ENCODE data around the gene CLIP3. TPM values are rescaled to one million over a fixed set of nuclear protein-coding genes. Genes with fewer than 3 reads are reported as not detected.

The CLIP3 gene
- total RNA-seq, 1 experiment from 2014 or later: 4.2 TPM

- Histone ChIP-seq H3K36me3 (ENCODE audit: low read depth) (no peaks in the 10 kb centered on the region), H2AFZ (no peak overlapping the region), H3K9me2 (ENCODE audit: insufficient read depth) (no peaks in the 10 kb centered on the region), H3K79me2 (ENCODE audit: low read depth) (no peaks in the 10 kb centered on the region), H3K4me2 (peak overlapping the region; percentile 74), H3K27ac (no peak overlapping the region), H3K4me1 (replicated peaks; ENCODE audit: insufficient read depth) (no peaks in the 10 kb centered on the region), H3K9me3 (ENCODE audit: insufficient read depth, low read depth) (no peaks in the 10 kb centered on the region; the same call in 1 of the 2 replicates), H3K4me3 (peak overlapping the region; percentile 46; the same call in 1 of the 2 replicates), H3K27me3 (ENCODE audit: insufficient read depth, low read depth) (peaks cover 63% of the 10 kb centered on the region), H3F3A (ENCODE audit: insufficient read depth, low read depth) (no peaks in the 10 kb centered on the region), H4K20me1 (ENCODE audit: insufficient read depth) (no peaks in the 10 kb centered on the region)
- no TSS peak for BruUV-seq (replicated peaks)
- intact Hi-C loops (cut with micrococcal nuclease; ENCODE audit: unreplicated experiment): no loop called here
- POLR2A ChIA-PET (ENCODE audit: unreplicated experiment): no interaction called here
- CTCF ChIA-PET: interaction anchor here (0.7 kb wide), 1 partner anchor 1355 kb away, joined by 10 read pairs; no protein-coding TSS in a partner anchor
- DNase-seq: no peak
- TF ChIP-seq, protein P1, sequence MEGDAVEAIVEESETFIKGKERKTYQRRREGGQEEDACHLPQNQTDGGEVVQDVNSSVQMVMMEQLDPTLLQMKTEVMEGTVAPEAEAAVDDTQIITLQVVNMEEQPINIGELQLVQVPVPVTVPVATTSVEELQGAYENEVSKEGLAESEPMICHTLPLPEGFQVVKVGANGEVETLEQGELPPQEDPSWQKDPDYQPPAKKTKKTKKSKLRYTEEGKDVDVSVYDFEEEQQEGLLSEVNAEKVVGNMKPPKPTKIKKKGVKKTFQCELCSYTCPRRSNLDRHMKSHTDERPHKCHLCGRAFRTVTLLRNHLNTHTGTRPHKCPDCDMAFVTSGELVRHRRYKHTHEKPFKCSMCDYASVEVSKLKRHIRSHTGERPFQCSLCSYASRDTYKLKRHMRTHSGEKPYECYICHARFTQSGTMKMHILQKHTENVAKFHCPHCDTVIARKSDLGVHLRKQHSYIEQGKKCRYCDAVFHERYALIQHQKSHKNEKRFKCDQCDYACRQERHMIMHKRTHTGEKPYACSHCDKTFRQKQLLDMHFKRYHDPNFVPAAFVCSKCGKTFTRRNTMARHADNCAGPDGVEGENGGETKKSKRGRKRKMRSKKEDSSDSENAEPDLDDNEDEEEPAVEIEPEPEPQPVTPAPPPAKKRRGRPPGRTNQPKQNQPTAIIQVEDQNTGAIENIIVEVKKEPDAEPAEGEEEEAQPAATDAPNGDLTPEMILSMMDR (conservative IDR thresholded peaks at IDR 0.05): no peak
- no peak for TF ChIP-seq EZH2 (IDR thresholded peaks at IDR 0.05; ENCODE audit: low read depth)
These were observed 45.1 kb downstream of the CLIP3 start for GRCh38 chr19:35987571-35987896.

GRCh38 chr19:35986664-35987570, 45.8 kb downstream of the CLIP3 start:
- Histone ChIP-seq H3K27ac (no peak overlapping the region), H3K4me2 (peak overlapping the region; percentile 74), H3K4me3 (peak overlapping the region; percentile 46; the same call in 1 of the 2 replicates), H2AFZ (no peak overlapping the region), H3K4me1 (replicated peaks; ENCODE audit: insufficient read depth) (no peaks in the 10 kb centered on the region), H3F3A (ENCODE audit: insufficient read depth, low read depth) (no peaks in the 10 kb centered on the region), H3K9me3 (ENCODE audit: insufficient read depth, low read depth) (no peaks in the 10 kb centered on the region; the same call in 1 of the 2 replicates), H3K79me2 (ENCODE audit: low read depth) (no peaks in the 10 kb centered on the region), H4K20me1 (ENCODE audit: insufficient read depth) (no peaks in the 10 kb centered on the region), H3K9me2 (ENCODE audit: insufficient read depth) (no peaks in the 10 kb centered on the region), H3K36me3 (ENCODE audit: low read depth) (no peaks in the 10 kb centered on the region), H3K27me3 (ENCODE audit: insufficient read depth, low read depth) (peaks cover 69% of the 10 kb centered on the region)
- TF ChIP-seq, protein P1 (conservative IDR thresholded peaks at IDR 0.05): no peak
- no peak for TF ChIP-seq EZH2 (IDR thresholded peaks at IDR 0.05; ENCODE audit: low read depth)
- intact Hi-C loops (cut with micrococcal nuclease; ENCODE audit: unreplicated experiment): no loop called here
- no peak for DNase-seq
- ChIA-PET CTCF (interaction anchor here (0.7 kb wide), 1 partner anchor 1356 kb away, joined by 10 read pairs; no protein-coding TSS in a partner anchor), POLR2A (ENCODE audit: unreplicated experiment) (no interaction called here)
- BruUV-seq (replicated peaks): no TSS peak

GRCh38 chr19:35986111-35986510, 46.6 kb downstream of the CLIP3 start:
- Histone ChIP-seq H3K27ac (no peak overlapping the region), H3K4me3 (no peak overlapping the region), H3K4me2 (no peak overlapping the region), H3K79me2 (ENCODE audit: low read depth) (no peaks in the 10 kb centered on the region), H3F3A (ENCODE audit: insufficient read depth, low read depth) (no peaks in the 10 kb centered on the region), H4K20me1 (ENCODE audit: insufficient read depth) (no peaks in the 10 kb centered on the region), H3K9me3 (ENCODE audit: insufficient read depth, low read depth) (no peaks in the 10 kb centered on the region; the same call in 1 of the 2 replicates), H3K36me3 (ENCODE audit: low read depth) (no peaks in the 10 kb centered on the region), H3K9me2 (ENCODE audit: insufficient read depth) (no peaks in the 10 kb centered on the region), H2AFZ (no peak overlapping the region), H3K27me3 (ENCODE audit: insufficient read depth, low read depth) (peaks cover 77% of the 10 kb centered on the region), H3K4me1 (replicated peaks; ENCODE audit: insufficient read depth) (no peaks in the 10 kb centered on the region)
- TF ChIP-seq, protein P1 (conservative IDR thresholded peaks at IDR 0.05): no peak
- no peak for TF ChIP-seq EZH2 (IDR thresholded peaks at IDR 0.05; ENCODE audit: low read depth)
- CTCF ChIA-PET: no interaction called here
- POLR2A ChIA-PET (ENCODE audit: unreplicated experiment): no interaction called here
- BruUV-seq (replicated peaks): no TSS peak
- DNase-seq: no peak
- intact Hi-C loops (cut with micrococcal nuclease; ENCODE audit: unreplicated experiment): no loop called here
